ENCODE measurements around the gene LPAR3. TPM values are rescaled to one million over a fixed set of nuclear protein-coding genes. Genes with fewer than 3 reads are reported as not detected.

The LPAR3 gene
- total and polyA plus RNA-seq, 4 donors = 0.10 to 0.38 (median 0.33) TPM; not detected in 1

- intact Hi-C loops (cut with DNase I) = no loop called here
- Histone ChIP-seq H3K27ac (ENCODE audit: low read depth in 1 of 2, low read length in 2 of 2) (no peak overlapping the region), H3K36me3 (ENCODE audit: control insufficient read depth in 1 of 2, insufficient read depth in 2 of 2, low read length in 1 of 2) (no peaks in the 10 kb centered on the region), H3K4me3 (ENCODE audit: low read length in 2 of 2) (no peak overlapping the region), H3K27me3 (ENCODE audit: control insufficient read depth in 1 of 2, insufficient read depth in 2 of 2, low read length in 1 of 2) (peaks cover 0 to 2% of the 10 kb centered on the region in 2 donors), H3K9me3 (ENCODE audit: control insufficient read depth, low read length) (peaks cover 5% of the 10 kb centered on the region), H3K4me1 (ENCODE audit: control insufficient read depth in 1 of 2, insufficient read depth in 2 of 2, low read length in 2 of 2) (no peaks in the 10 kb centered on the region)
- no peak for ATAC-seq (ENCODE audit: low FRiP score)
- 54 to 62% methylated on average over 3 of the region's 3 CpGs for WGBS, 2 donors
- no peak for DNase-seq
Observed at GRCh38 chr1:84789014-84789413, 104.0 kb downstream of the LPAR3 start.

GRCh38 chr1:84785271-84786036 is 107.6 kb downstream of the LPAR3 start:
- intact Hi-C loops (cut with DNase I) = no loop called here
- peaks cover 0 to 2% of the 10 kb centered on the region in 2 donors for H3K27me3 ChIP-seq (ENCODE audit: control insufficient read depth in 1 of 2, insufficient read depth in 2 of 2, low read length in 1 of 2)

DNA sequence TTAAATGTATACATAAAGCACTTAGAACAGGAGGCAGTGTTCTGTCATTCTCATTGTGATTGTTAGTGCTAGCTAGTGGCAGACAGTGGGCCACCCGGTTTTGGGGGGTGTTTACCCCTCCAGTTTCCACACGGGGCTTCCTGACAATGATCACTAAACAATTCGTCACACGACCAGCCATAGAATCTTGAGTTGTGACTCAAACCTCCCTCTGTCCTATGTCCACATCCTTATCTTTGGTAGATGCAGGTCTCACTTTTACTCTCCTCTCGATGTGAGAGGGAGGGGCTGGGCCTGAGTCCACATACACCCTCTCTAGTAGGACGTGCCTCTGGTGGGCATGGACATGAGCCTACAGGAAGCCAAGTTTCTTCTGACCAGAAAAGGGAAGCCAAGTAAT is 110.1 kb downstream of the LPAR3 start:
- ATAC-seq (ENCODE audit: low FRiP score) = no peak
- intact Hi-C loops (cut with DNase I) = no loop called here
- no peaks in the 10 kb centered on the region for H3K9me3 ChIP-seq (ENCODE audit: control insufficient read depth, low read length)
- no peak for DNase-seq
- WGBS, 2 donors = 78 to 79% methylated on average over 6 of the region's 6 CpGs
- no peaks in the 10 kb centered on the region for H3K36me3 ChIP-seq (ENCODE audit: control insufficient read depth in 1 of 2, insufficient read depth in 2 of 2, low read length in 1 of 2)
- H3K27me3 ChIP-seq (ENCODE audit: control insufficient read depth in 1 of 2, insufficient read depth in 2 of 2, low read length in 1 of 2) = no peaks in the 10 kb centered on the region
- H3K4me3 ChIP-seq (ENCODE audit: low read length in 2 of 2) = no peak overlapping the region
- H3K27ac ChIP-seq (ENCODE audit: low read depth in 1 of 2, low read length in 2 of 2) = no peak overlapping the region
- no peaks in the 10 kb centered on the region for H3K4me1 ChIP-seq (ENCODE audit: control insufficient read depth in 1 of 2, insufficient read depth in 2 of 2, low read length in 2 of 2)

More at GRCh38 chr1:84785271-84786036, 107.6 kb downstream of the LPAR3 start:
- no peak overlapping the region for H3K4me3 ChIP-seq (ENCODE audit: low read length in 2 of 2)
- no peak overlapping the region for H3K27ac ChIP-seq (ENCODE audit: low read depth in 1 of 2, low read length in 2 of 2)
- WGBS, 2 donors = 65% methylated on average over 4 of the region's 4 CpGs
- ATAC-seq (ENCODE audit: low FRiP score) (no peak), DNase-seq (no peak)
- H3K9me3 ChIP-seq (ENCODE audit: control insufficient read depth, low read length) = peaks cover 5% of the 10 kb centered on the region
- no peaks in the 10 kb centered on the region for H3K36me3 ChIP-seq (ENCODE audit: control insufficient read depth in 1 of 2, insufficient read depth in 2 of 2, low read length in 1 of 2)
- no peaks in the 10 kb centered on the region for H3K4me1 ChIP-seq (ENCODE audit: control insufficient read depth in 1 of 2, insufficient read depth in 2 of 2, low read length in 2 of 2)

- WGBS, 2 donors = 37 to 40% methylated on average over 18 of the region's 18 CpGs
- H3K9me3 ChIP-seq (ENCODE audit: control insufficient read depth, low read length) = no peaks in the 10 kb centered on the region
- H3K4me3 ChIP-seq (ENCODE audit: low read length in 2 of 2) = no peak overlapping the region
- intact Hi-C loops (cut with DNase I) = no loop called here
- no peaks in the 10 kb centered on the region for H3K27me3 ChIP-seq (ENCODE audit: control insufficient read depth in 1 of 2, insufficient read depth in 2 of 2, low read length in 1 of 2)
- peak; percentile 75 for ATAC-seq (ENCODE audit: low FRiP score)
- no peak overlapping the region for H3K27ac ChIP-seq (ENCODE audit: low read depth in 1 of 2, low read length in 2 of 2)
- DNase-seq = peak; percentile 77 to 87
- no peaks in the 10 kb centered on the region for H3K36me3 ChIP-seq (ENCODE audit: control insufficient read depth in 1 of 2, insufficient read depth in 2 of 2, low read length in 1 of 2)
- no peaks in the 10 kb centered on the region for H3K4me1 ChIP-seq (ENCODE audit: control insufficient read depth in 1 of 2, insufficient read depth in 2 of 2, low read length in 2 of 2)
Observed at GRCh38 chr1:84781946-84782771, 110.8 kb downstream of the LPAR3 start.

DNA sequence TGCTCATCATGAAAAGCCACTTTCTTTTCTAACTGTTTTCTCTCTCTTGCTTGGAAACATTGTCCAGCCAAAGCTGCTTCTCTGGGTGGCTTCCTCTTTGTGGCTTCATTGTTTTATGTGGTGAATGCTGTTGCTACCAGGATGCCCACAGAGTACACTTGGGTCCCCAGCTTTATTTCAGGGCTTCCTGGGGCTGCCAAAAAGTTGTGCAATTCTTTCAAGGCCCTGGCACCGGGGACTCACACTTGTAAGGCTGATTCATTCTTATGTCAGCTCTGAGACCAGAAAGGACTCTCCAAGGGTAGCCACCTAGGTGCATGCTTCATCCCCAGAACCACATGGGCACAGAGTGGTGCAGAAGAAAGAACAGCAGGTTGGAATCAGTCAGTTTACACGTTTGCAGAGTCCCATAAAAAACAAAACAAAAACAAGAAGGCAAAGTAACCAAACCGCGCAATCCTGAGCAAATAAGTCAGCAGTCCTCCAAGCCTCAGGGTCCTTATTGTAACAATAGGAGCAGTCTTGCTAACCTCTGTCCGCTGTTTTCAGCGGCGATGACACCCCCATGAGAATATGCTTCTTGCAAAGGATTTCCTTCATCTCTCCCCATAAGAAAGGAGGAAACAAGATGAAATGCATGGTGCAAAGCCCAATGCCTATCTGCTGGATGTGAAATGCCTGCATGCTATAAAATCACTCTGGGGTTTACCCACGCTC is 112.8 kb downstream of the LPAR3 start:
- 70% methylated on average over 8 of the region's 8 CpGs for WGBS, 2 donors
- no peaks in the 10 kb centered on the region for H3K36me3 ChIP-seq (ENCODE audit: control insufficient read depth in 1 of 2, insufficient read depth in 2 of 2, low read length in 1 of 2)
- H3K4me1 ChIP-seq (ENCODE audit: control insufficient read depth in 1 of 2, insufficient read depth in 2 of 2, low read length in 2 of 2) = no peaks in the 10 kb centered on the region
- no peak overlapping the region for H3K27ac ChIP-seq (ENCODE audit: low read depth in 1 of 2, low read length in 2 of 2)
- DNase-seq = no peak
- no peak overlapping the region for H3K4me3 ChIP-seq (ENCODE audit: low read length in 2 of 2)
- H3K9me3 ChIP-seq (ENCODE audit: control insufficient read depth, low read length) = no peaks in the 10 kb centered on the region
- intact Hi-C loops (cut with DNase I) = loop anchor here in 1 of 2 donors (10.0 kb wide), 1 partner anchor 625 kb away; no protein-coding TSS in a partner anchor
- H3K27me3 ChIP-seq (ENCODE audit: control insufficient read depth in 1 of 2, insufficient read depth in 2 of 2, low read length in 1 of 2) = no peaks in the 10 kb centered on the region
- no peak for ATAC-seq (ENCODE audit: low FRiP score)

- Histone ChIP-seq H3K4me3 (ENCODE audit: low read length in 2 of 2) (no peak overlapping the region), H3K27ac (ENCODE audit: low read depth in 1 of 2, low read length in 2 of 2) (no peak overlapping the region), H3K27me3 (ENCODE audit: control insufficient read depth in 1 of 2, insufficient read depth in 2 of 2, low read length in 1 of 2) (no peaks in the 10 kb centered on the region), H3K4me1 (ENCODE audit: control insufficient read depth in 1 of 2, insufficient read depth in 2 of 2, low read length in 2 of 2) (no peaks in the 10 kb centered on the region), H3K9me3 (ENCODE audit: control insufficient read depth, low read length) (no peaks in the 10 kb centered on the region), H3K36me3 (ENCODE audit: control insufficient read depth in 1 of 2, insufficient read depth in 2 of 2, low read length in 1 of 2) (no peaks in the 10 kb centered on the region)
- no peak for ATAC-seq (ENCODE audit: low FRiP score)
- whole genome bisulfite sequencing, 2 donors = 85 to 88% methylated on average over 5 of the region's 5 CpGs
- no peak for DNase-seq
- intact Hi-C loops (cut with DNase I) = loop anchor here in 1 of 2 donors (10.0 kb wide), 1 partner anchor 622 kb away; no protein-coding TSS in a partner anchor
Observed at GRCh38 chr1:84776639-84777038, 116.4 kb downstream of the LPAR3 start.

DNA sequence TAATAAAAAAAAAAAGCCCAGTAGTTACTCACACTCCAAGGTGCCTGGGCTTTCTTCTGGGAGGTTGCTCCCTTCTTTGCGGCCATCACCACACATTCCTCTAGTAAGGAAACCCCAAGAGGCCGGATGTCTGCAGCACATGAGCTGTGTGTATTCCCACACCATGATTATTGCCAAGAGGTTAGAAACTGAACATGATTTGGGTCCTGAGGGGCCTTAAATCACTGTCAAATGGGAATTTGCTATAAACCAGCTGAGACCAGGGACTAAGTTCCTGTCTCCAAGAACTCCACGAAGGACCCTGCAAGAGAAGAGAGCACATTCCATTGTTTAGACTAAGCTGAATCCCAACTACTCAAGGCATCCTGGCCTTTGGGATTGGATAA is 117.5 kb downstream of the LPAR3 start:
- no peak for ATAC-seq (ENCODE audit: low FRiP score)
- H3K27ac ChIP-seq (ENCODE audit: low read depth in 1 of 2, low read length in 2 of 2) = no peak overlapping the region

GRCh38 chr1:84774669-84775534 is 118.1 kb downstream of the LPAR3 start:
- WGBS, 2 donors = 82 to 87% methylated on average over 16 of the region's 16 CpGs
- Histone ChIP-seq H3K27ac (ENCODE audit: low read depth in 1 of 2, low read length in 2 of 2) (no peak overlapping the region), H3K4me3 (ENCODE audit: low read length in 2 of 2) (no peak overlapping the region), H3K27me3 (ENCODE audit: control insufficient read depth in 1 of 2, insufficient read depth in 2 of 2, low read length in 1 of 2) (no peaks in the 10 kb centered on the region), H3K36me3 (ENCODE audit: control insufficient read depth in 1 of 2, insufficient read depth in 2 of 2, low read length in 1 of 2) (no peaks in the 10 kb centered on the region), H3K9me3 (ENCODE audit: control insufficient read depth, low read length) (no peaks in the 10 kb centered on the region), H3K4me1 (ENCODE audit: control insufficient read depth in 1 of 2, insufficient read depth in 2 of 2, low read length in 2 of 2) (no peaks in the 10 kb centered on the region)
- intact Hi-C loops (cut with DNase I) = loop anchor here (5.0 to 10.0 kb wide), 4 partner anchors 108 to 620 kb away; no protein-coding TSS in a partner anchor
- ATAC-seq (ENCODE audit: low FRiP score) (no peak), DNase-seq (no peak)

More for the DNA sequence above, 117.5 kb downstream of the LPAR3 start:
- intact Hi-C loops (cut with DNase I) = loop anchor here in 1 of 2 donors (10.0 kb wide), 1 partner anchor 621 kb away; no protein-coding TSS in a partner anchor
- Histone ChIP-seq H3K27me3 (ENCODE audit: control insufficient read depth in 1 of 2, insufficient read depth in 2 of 2, low read length in 1 of 2) (no peaks in the 10 kb centered on the region), H3K36me3 (ENCODE audit: control insufficient read depth in 1 of 2, insufficient read depth in 2 of 2, low read length in 1 of 2) (no peaks in the 10 kb centered on the region), H3K4me1 (ENCODE audit: control insufficient read depth in 1 of 2, insufficient read depth in 2 of 2, low read length in 2 of 2) (no peaks in the 10 kb centered on the region), H3K9me3 (ENCODE audit: control insufficient read depth, low read length) (no peaks in the 10 kb centered on the region), H3K4me3 (ENCODE audit: low read length in 2 of 2) (no peak overlapping the region)
- 32 to 34% methylated on average over 2 to 3 of the region's 3 CpGs for WGBS, 2 donors
- DNase-seq = no peak

Data from aorta (tissue), 5 donors.